ENCODE results near the gene PTPRE. TPM values are rescaled to one million over a fixed set of nuclear protein-coding genes. Genes with fewer than 3 reads are reported as not detected.

Gene PTPRE
- total RNA-seq, 1 experiment from 2014 or later: 0.70 TPM

DNA sequence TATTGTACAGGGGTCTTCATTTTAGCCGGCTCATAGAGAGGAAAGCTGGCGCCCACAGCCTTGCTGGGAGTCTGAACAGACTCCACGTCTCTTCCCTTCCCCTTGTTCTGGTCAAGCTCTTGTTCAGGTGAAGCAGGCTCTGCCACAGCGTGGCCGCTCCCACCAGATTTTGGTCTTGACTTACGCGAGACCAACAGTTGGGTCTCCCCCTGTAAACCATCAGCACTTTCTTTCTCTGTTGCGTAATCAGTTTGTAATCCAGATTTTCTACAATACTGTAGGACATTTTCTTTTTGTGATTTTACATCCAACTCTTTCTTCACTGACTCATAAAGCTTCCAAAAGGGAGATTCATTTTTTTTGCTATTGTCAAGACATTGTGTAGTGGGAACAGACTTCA is 208.5 kb downstream of the PTPRE start:
- Histone ChIP-seq H2BK20ac (ENCODE audit: low read depth, low read length, poor library complexity, severe bottlenecking) (no peak overlapping the region), H2BK12ac (ENCODE audit: insufficient read length, low read depth, low read length) (no peak overlapping the region), H3K9ac (ENCODE audit: extremely low read depth, insufficient read length, low read length) (no peak overlapping the region), H3K9me3 (ENCODE audit: control insufficient read depth, low read depth, low read length) (no peaks in the 10 kb centered on the region), H3K4me1 (ENCODE audit: insufficient read depth, low read length) (no peaks in the 10 kb centered on the region), H4K91ac (ENCODE audit: insufficient read length, low read depth, low read length) (no peak overlapping the region), H3K23me2 (ENCODE audit: insufficient read length, low read depth, low read length, poor library complexity, severe bottlenecking) (no peaks in the 10 kb centered on the region), H2AK5ac (ENCODE audit: insufficient read length, low read length) (no peak overlapping the region), H2BK15ac (ENCODE audit: low read depth, low read length) (no peak overlapping the region), H3K27me3 (ENCODE audit: insufficient read depth, low read length) (no peaks in the 10 kb centered on the region), H3K4me2 (ENCODE audit: insufficient read depth, insufficient read length, low read length) (no peak overlapping the region), H3T11ph (ENCODE audit: low read length) (no peak overlapping the region), H3K14ac (ENCODE audit: insufficient read depth, low read length) (no peak overlapping the region), H3K23ac (ENCODE audit: insufficient read length, low read depth, low read length) (no peak overlapping the region), H2BK120ac (ENCODE audit: low read depth, low read length, poor library complexity, severe bottlenecking) (no peak overlapping the region), H3K79me1 (ENCODE audit: insufficient read depth, low read depth, low read length, poor library complexity, severe bottlenecking) (no peaks in the 10 kb centered on the region), H2BK5ac (ENCODE audit: insufficient read length, low read length) (no peak overlapping the region), H4K5ac (ENCODE audit: insufficient read length, low read depth, low read length) (no peak overlapping the region), H3K18ac (ENCODE audit: insufficient read length, low read depth, low read length) (no peak overlapping the region), H4K20me1 (ENCODE audit: control insufficient read depth, insufficient read depth, insufficient read length) (no peaks in the 10 kb centered on the region), H3K56ac (ENCODE audit: insufficient read length, low read depth, low read length) (no peak overlapping the region), H3K4ac (ENCODE audit: low read depth, low read length) (no peak overlapping the region), H3K27ac (ENCODE audit: insufficient read length, low read depth, low read length) (no peak overlapping the region), H4K8ac (replicated peaks; ENCODE audit: insufficient read length, low read depth, low read length) (no peak overlapping the region), H2AFZ (ENCODE audit: low read length) (no peak overlapping the region), H3K79me2 (ENCODE audit: insufficient read depth, low read length) (no peaks in the 10 kb centered on the region)
- H3K27ac Mint-ChIP-seq: no peak overlapping the region
- H3K27me3 Mint-ChIP-seq (ENCODE audit: low read depth): no peaks in the 10 kb centered on the region
- no peak overlapping the region for H3K4me3 Mint-ChIP-seq
- H3K36me3 Mint-ChIP-seq (ENCODE audit: insufficient read depth in 1 of 3, low read depth in 3 of 3): peaks cover 47 to 84% (median 72%) of the 10 kb centered on the region in 3 experiments
- no peak for DNase-seq
- TF ChIP-seq, protein P1, sequence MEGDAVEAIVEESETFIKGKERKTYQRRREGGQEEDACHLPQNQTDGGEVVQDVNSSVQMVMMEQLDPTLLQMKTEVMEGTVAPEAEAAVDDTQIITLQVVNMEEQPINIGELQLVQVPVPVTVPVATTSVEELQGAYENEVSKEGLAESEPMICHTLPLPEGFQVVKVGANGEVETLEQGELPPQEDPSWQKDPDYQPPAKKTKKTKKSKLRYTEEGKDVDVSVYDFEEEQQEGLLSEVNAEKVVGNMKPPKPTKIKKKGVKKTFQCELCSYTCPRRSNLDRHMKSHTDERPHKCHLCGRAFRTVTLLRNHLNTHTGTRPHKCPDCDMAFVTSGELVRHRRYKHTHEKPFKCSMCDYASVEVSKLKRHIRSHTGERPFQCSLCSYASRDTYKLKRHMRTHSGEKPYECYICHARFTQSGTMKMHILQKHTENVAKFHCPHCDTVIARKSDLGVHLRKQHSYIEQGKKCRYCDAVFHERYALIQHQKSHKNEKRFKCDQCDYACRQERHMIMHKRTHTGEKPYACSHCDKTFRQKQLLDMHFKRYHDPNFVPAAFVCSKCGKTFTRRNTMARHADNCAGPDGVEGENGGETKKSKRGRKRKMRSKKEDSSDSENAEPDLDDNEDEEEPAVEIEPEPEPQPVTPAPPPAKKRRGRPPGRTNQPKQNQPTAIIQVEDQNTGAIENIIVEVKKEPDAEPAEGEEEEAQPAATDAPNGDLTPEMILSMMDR (conservative IDR thresholded peaks at IDR 0.05): no peak
- no peaks in the 10 kb centered on the region for H3K4me1 Mint-ChIP-seq
- no CpG with 5 or more reads among the region's 8 CpGs for WGBS (ENCODE audit: extremely low coverage, insufficient read length, low lambda C conversion rate)
- no peaks in the 10 kb centered on the region for H3K9me3 Mint-ChIP-seq

Measured in H9 (cell line).